IPS-15b (cell line): ENCODE data around the gene PDSS2.
"Not testable (repeated sequence)": the region's sequence is repeated elsewhere in the genome, so short reads cannot be mapped to it uniquely, and the experiment has no call there.

Experiments used
- H3K27me3 ChIP-seq: one replicate; pipeline ENCODE4 v1.6.1; 2013; ENCODE audit warnings: low read length; ENCODE audit not compliant: control insufficient read depth, insufficient read depth
- H3K36me3 ChIP-seq: one replicate; pipeline ENCODE4 v1.6.1; 2013; ENCODE audit warnings: low read length; ENCODE audit not compliant: control insufficient read depth, insufficient read depth
- H3K4me1 ChIP-seq: one replicate; pipeline ENCODE4 v1.6.1; 2013; ENCODE audit warnings: mild to moderate bottlenecking, low read length; ENCODE audit not compliant: control insufficient read depth, insufficient read depth
- H3K4me3 ChIP-seq: one replicate; pipeline ENCODE4 v1.5.1; 2013; ENCODE audit warnings: low read depth, low read length
- H3K9ac ChIP-seq: one replicate; pipeline ENCODE4 v1.6.1; 2013; ENCODE audit warnings: low read depth, mild to moderate bottlenecking, low read length
- H3K9me3 ChIP-seq: one replicate; pipeline ENCODE4 v1.6.1; 2013; ENCODE audit warnings: mild to moderate bottlenecking, low read length; ENCODE audit not compliant: control insufficient read depth, insufficient read depth

The PDSS2 gene

GRCh38 chr6:107436881-107437280 is 22.5 kb downstream of the PDSS2 start:
- H3K27me3 ChIP-seq: no peaks in the 10 kb centered on the region
- H3K4me1 ChIP-seq: no peaks in the 10 kb centered on the region
- no peaks in the 10 kb centered on the region for H3K9me3 ChIP-seq
- H3K9ac ChIP-seq: no peak overlapping the region
- H3K4me3 ChIP-seq: no peak overlapping the region
- no peaks in the 10 kb centered on the region for H3K36me3 ChIP-seq

- Histone ChIP-seq H3K36me3 (no peaks in the 10 kb centered on the region), H3K4me1 (no peaks in the 10 kb centered on the region), H3K9me3 (no peaks in the 10 kb centered on the region), H3K9ac (no peak overlapping the region), H3K4me3 (no peak overlapping the region), H3K27me3 (no peaks in the 10 kb centered on the region)
These were observed 23.6 kb downstream of the PDSS2 start for GRCh38 chr6:107435798-107436197.

DNA sequence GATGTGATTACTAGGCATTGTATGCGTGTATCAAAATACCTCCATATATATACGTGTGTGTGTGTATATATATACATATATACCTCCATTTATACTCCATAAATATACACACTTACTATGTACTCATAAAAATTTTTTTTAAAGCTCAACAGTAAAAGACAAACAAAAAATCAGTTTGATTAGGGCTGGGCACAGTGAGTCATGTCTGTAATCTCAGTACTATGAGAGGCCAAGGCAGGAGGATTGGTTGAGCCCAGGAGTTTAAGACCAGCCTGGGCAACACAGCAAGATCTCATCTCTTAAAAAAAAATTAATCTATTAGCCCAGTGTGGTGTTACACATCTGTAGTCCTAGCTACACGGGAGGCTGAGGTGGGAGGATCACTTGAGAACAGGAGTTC is 24.6 kb downstream of the PDSS2 start:
- Histone ChIP-seq H3K9ac (no peak overlapping the region), H3K4me1 (no peaks in the 10 kb centered on the region), H3K9me3 (no peaks in the 10 kb centered on the region), H3K4me3 (no peak overlapping the region), H3K36me3 (no peaks in the 10 kb centered on the region), H3K27me3 (no peaks in the 10 kb centered on the region)

- H3K4me3 ChIP-seq, H3K27me3 ChIP-seq, H3K9me3 ChIP-seq, H3K9ac ChIP-seq, H3K36me3 ChIP-seq, H3K4me1 ChIP-seq: not testable (repeated sequence)
These were observed 33.4 kb downstream of the PDSS2 start for GRCh38 chr6:107425951-107426350.

- Histone ChIP-seq H3K36me3 (no peaks in the 10 kb centered on the region), H3K4me3 (no peak overlapping the region), H3K9me3 (peaks cover 5% of the 10 kb centered on the region), H3K4me1 (no peaks in the 10 kb centered on the region), H3K9ac (no peak overlapping the region), H3K27me3 (no peaks in the 10 kb centered on the region)
These were observed 35.8 kb downstream of the PDSS2 start for GRCh38 chr6:107423474-107423990.

DNA sequence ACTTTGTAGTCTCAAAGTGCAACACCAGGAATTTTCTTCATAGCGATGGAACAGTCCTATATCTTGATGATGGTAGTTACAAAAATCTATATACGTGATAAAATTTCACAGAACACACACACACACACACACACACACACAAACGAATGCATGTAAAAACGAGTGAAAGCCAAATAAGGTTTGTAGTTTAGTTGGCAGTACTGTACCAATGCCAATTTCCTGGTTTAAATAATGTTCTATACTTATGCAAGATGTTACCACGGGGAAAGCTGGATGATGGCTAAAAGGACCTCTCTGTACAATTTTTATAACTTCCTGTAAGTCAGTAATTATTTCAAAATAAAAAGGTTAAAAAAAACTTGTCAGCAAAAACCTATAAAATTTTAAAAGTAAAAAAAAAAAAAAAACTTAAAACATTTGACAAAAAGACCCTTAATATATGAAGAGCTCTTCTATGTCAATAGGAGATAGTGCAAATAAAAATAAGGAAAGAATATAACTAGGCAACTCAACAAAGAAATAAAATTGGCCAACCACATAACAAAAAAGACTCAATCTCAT is 37.6 kb downstream of the PDSS2 start:
- Histone ChIP-seq H3K4me3 (no peak overlapping the region), H3K9ac (no peak overlapping the region), H3K36me3 (no peaks in the 10 kb centered on the region), H3K27me3 (no peaks in the 10 kb centered on the region), H3K4me1 (no peaks in the 10 kb centered on the region), H3K9me3 (peaks cover 1% of the 10 kb centered on the region)

GRCh38 chr6:107419733-107420132 is 39.6 kb downstream of the PDSS2 start:
- H3K9ac ChIP-seq: no peak overlapping the region
- no peaks in the 10 kb centered on the region for H3K9me3 ChIP-seq
- H3K4me3 ChIP-seq: no peak overlapping the region
- no peaks in the 10 kb centered on the region for H3K27me3 ChIP-seq
- peaks cover 13% of the 10 kb centered on the region for H3K4me1 ChIP-seq
- H3K36me3 ChIP-seq: no peaks in the 10 kb centered on the region

GRCh38 chr6:107418118-107418517 is 41.2 kb downstream of the PDSS2 start:
- Histone ChIP-seq H3K27me3 (no peaks in the 10 kb centered on the region), H3K9ac (no peak overlapping the region), H3K36me3 (no peaks in the 10 kb centered on the region), H3K4me1 (peaks cover 17% of the 10 kb centered on the region), H3K9me3 (no peaks in the 10 kb centered on the region), H3K4me3 (no peak overlapping the region)

DNA sequence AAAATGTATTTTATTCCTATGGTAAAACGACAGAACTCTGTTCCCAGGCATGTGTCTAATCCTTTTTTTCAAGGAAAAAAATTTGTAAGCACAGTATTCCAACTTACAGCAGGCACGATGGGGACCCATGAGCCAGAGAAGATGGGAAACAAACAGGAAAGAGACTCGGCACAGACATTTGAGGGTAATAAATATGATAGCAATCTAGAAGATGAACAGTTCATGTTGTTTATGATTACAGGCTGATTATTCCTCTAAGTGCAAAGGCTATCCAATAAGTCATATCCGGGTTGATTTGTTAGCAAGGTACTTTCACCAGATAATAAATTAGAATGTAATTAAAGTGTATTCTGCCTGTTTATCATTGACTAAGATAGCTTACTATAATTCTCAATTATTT is 43.2 kb downstream of the PDSS2 start:
- H3K36me3 ChIP-seq: no peaks in the 10 kb centered on the region
- H3K4me1 ChIP-seq: peaks cover 17% of the 10 kb centered on the region
- H3K9ac ChIP-seq: no peak overlapping the region
- no peaks in the 10 kb centered on the region for H3K9me3 ChIP-seq
- no peaks in the 10 kb centered on the region for H3K27me3 ChIP-seq
- no peak overlapping the region for H3K4me3 ChIP-seq

GRCh38 chr6:107413966-107414645 is 45.3 kb downstream of the PDSS2 start:
- no peaks in the 10 kb centered on the region for H3K9me3 ChIP-seq
- no peak overlapping the region for H3K4me3 ChIP-seq
- H3K4me1 ChIP-seq: peaks cover 26% of the 10 kb centered on the region
- H3K36me3 ChIP-seq: no peaks in the 10 kb centered on the region
- no peak overlapping the region for H3K9ac ChIP-seq
- H3K27me3 ChIP-seq: no peaks in the 10 kb centered on the region

- Histone ChIP-seq H3K27me3 (no peaks in the 10 kb centered on the region), H3K9ac (no peak overlapping the region), H3K36me3 (no peaks in the 10 kb centered on the region), H3K4me1 (peaks cover 26% of the 10 kb centered on the region), H3K4me3 (no peak overlapping the region), H3K9me3 (no peaks in the 10 kb centered on the region)
These were observed 48.2 kb downstream of the PDSS2 start for GRCh38 chr6:107411161-107411560.

DNA sequence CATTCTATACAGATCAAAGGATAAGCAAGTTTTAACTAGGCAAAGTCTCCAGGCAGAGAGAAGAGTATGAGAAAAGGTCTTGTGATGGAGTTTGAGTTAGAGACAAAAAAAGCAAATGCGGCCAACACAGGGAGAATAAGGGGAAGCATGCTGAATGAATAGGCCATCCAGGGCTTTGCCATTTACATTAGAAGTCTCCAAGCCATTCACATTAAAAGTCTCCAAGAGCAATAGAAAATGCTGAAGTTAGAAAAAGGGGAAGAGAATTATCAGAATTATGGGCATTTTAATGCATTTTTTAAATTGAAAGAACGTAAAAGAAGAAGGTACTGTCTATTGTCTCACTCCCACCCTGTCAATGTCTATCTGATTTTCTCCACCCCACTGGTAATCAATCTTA is 49.4 kb downstream of the PDSS2 start:
- Histone ChIP-seq H3K27me3 (no peaks in the 10 kb centered on the region), H3K9ac (no peak overlapping the region), H3K4me3 (no peak overlapping the region), H3K36me3 (no peaks in the 10 kb centered on the region), H3K9me3 (no peaks in the 10 kb centered on the region), H3K4me1 (peaks cover 19% of the 10 kb centered on the region)
